ENCODE measurements around the gene NVL. TPM values are rescaled to one million over a fixed set of nuclear protein-coding genes. Genes with fewer than 3 reads are reported as not detected.

NVL gene
- total and polyA plus RNA-seq, 2 donors from 2014 or later: 16.3 to 24.0 TPM

GRCh38 chr1:224298346-224299330 is 31.3 kb downstream of the NVL start:
- FAIRE-seq: no peak
- H3K36me3 ChIP-seq (ENCODE audit: control insufficient read depth in 2 of 3, insufficient read depth in 3 of 3, low read length in 3 of 3): peaks cover 3 to 47% (median 33%) of the 10 kb centered on the region in 3 donors

DNA sequence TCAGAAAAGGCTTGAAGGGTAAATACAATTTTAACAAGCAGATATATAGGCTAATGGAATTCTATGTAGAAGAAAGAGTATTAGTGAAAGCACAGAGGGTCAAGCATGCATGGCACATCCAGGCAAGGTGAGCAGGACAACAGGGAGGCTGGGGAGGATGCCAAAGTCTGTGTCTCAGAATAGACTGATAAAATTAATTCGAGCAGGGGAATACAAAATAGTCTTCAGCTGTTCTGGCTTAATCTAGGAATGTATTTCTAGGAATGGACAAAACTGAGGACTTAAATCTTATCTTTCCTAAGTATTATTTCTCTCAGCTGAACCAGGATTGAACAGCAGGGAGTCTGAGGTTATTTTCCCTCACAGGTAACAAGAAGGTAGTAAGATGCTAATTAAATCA is 35.2 kb downstream of the NVL start:
- Histone ChIP-seq H3K9ac (ENCODE audit: low read length in 3 of 3) (no peak overlapping the region), H3K36me3 (ENCODE audit: control insufficient read depth in 2 of 3, insufficient read depth in 3 of 3, low read length in 3 of 3) (peaks cover 11 to 32% (median 30%) of the 10 kb centered on the region in 3 donors), H3K27ac (ENCODE audit: low read depth in 2 of 2, low read length in 2 of 2) (no peak overlapping the region), H3K4me1 (ENCODE audit: control insufficient read depth in 2 of 3, insufficient read depth in 2 of 3, low read depth in 1 of 3, low read length in 3 of 3) (no peaks in the 10 kb centered on the region), H3K9me3 (ENCODE audit: control insufficient read depth in 2 of 3, insufficient read depth in 1 of 3, low read length in 3 of 3) (no peaks in the 10 kb centered on the region), H3K4me3 (ENCODE audit: low read length in 3 of 3) (no peak overlapping the region), H3K27me3 (ENCODE audit: control insufficient read depth, insufficient read depth, low read length) (no peaks in the 10 kb centered on the region)
- intact Hi-C loops (cut with DNase I): no loop called here
- no peak for DNase-seq
- TF ChIP-seq, protein P1, sequence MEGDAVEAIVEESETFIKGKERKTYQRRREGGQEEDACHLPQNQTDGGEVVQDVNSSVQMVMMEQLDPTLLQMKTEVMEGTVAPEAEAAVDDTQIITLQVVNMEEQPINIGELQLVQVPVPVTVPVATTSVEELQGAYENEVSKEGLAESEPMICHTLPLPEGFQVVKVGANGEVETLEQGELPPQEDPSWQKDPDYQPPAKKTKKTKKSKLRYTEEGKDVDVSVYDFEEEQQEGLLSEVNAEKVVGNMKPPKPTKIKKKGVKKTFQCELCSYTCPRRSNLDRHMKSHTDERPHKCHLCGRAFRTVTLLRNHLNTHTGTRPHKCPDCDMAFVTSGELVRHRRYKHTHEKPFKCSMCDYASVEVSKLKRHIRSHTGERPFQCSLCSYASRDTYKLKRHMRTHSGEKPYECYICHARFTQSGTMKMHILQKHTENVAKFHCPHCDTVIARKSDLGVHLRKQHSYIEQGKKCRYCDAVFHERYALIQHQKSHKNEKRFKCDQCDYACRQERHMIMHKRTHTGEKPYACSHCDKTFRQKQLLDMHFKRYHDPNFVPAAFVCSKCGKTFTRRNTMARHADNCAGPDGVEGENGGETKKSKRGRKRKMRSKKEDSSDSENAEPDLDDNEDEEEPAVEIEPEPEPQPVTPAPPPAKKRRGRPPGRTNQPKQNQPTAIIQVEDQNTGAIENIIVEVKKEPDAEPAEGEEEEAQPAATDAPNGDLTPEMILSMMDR (IDR thresholded peaks at IDR 0.05; ENCODE audit: borderline replicate concordance, extremely low read depth, insufficient read depth): no peak
- no peak for FAIRE-seq

More at GRCh38 chr1:224298346-224299330, 31.3 kb downstream of the NVL start:
- no peak for DNase-seq
- H3K4me3 ChIP-seq (ENCODE audit: low read length in 3 of 3): no peak overlapping the region
- no peak overlapping the region for H3K27ac ChIP-seq (ENCODE audit: low read depth in 2 of 2, low read length in 2 of 2)
- no peaks in the 10 kb centered on the region for H3K27me3 ChIP-seq (ENCODE audit: control insufficient read depth, insufficient read depth, low read length)
- no peak overlapping the region for H3K9ac ChIP-seq (ENCODE audit: low read length in 3 of 3)
- no peaks in the 10 kb centered on the region for H3K9me3 ChIP-seq (ENCODE audit: control insufficient read depth in 2 of 3, insufficient read depth in 1 of 3, low read length in 3 of 3)
- TF ChIP-seq, protein P1 (IDR thresholded peaks at IDR 0.05; ENCODE audit: borderline replicate concordance, extremely low read depth, insufficient read depth): no peak
- H3K4me1 ChIP-seq (ENCODE audit: control insufficient read depth in 2 of 3, insufficient read depth in 2 of 3, low read depth in 1 of 3, low read length in 3 of 3): no peaks in the 10 kb centered on the region
- intact Hi-C loops (cut with DNase I): no loop called here

DNA sequence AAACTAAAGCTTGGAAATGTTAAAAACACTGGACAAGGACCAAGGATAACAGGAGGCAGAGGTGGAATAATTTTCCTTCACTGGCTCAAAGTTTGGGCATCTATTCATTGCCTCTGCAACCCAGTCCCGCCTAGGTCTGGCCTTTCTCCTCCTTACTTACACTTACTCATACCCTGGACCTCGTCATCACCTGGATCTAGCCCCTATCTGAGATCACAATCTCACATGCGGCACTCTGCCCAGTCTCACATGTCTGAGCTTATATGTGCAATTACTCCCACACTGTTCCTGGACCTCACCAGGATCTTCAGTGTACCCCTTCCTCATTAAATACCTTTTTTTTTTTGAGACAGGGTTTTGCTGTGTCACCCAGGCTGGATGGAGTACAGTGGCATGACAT is 37.6 kb downstream of the NVL start:
- no peak for FAIRE-seq
- H3K36me3 ChIP-seq (ENCODE audit: control insufficient read depth in 2 of 3, insufficient read depth in 3 of 3, low read length in 3 of 3): peaks cover 11 to 40% (median 19%) of the 10 kb centered on the region in 3 donors
- no peak for DNase-seq
- no peak overlapping the region for H3K4me3 ChIP-seq (ENCODE audit: low read length in 3 of 3)
- no peaks in the 10 kb centered on the region for H3K4me1 ChIP-seq (ENCODE audit: control insufficient read depth in 2 of 3, insufficient read depth in 2 of 3, low read depth in 1 of 3, low read length in 3 of 3)
- no peaks in the 10 kb centered on the region for H3K27me3 ChIP-seq (ENCODE audit: control insufficient read depth, insufficient read depth, low read length)
- intact Hi-C loops (cut with DNase I): no loop called here
- no peak overlapping the region for H3K27ac ChIP-seq (ENCODE audit: low read depth in 2 of 2, low read length in 2 of 2)
- TF ChIP-seq, protein P1 (IDR thresholded peaks at IDR 0.05; ENCODE audit: borderline replicate concordance, extremely low read depth, insufficient read depth): no peak
- no peak overlapping the region for H3K9ac ChIP-seq (ENCODE audit: low read length in 3 of 3)
- H3K9me3 ChIP-seq (ENCODE audit: control insufficient read depth in 2 of 3, insufficient read depth in 1 of 3, low read length in 3 of 3): no peaks in the 10 kb centered on the region
